Gastroesophageal sphincter (tissue), 4 donors: ENCODE data around the gene CSMD2. TPM values are rescaled to one million over a fixed set of nuclear protein-coding genes. Genes with fewer than 3 reads are reported as not detected.

ENCODE experiments used
- ATAC-seq: fragments of 150-250 bp; one replicate; pipeline ENCODE4 v1.9.1; 2016; ENCODE audit warnings: mild to moderate bottlenecking, moderate library complexity
- H3K27ac ChIP-seq, 4 donors: fragments of 200-600 bp; sonication (generic) in 3 of 4; 1 replicate in 3 of 4; 2 replicates in 1 of 4; pipeline ENCODE4 v1.5.1; 2016 to 2019
- H3K27me3 ChIP-seq: fragments of 200-600 bp; sonication (generic); one replicate; pipeline ENCODE4 v1.5.1; 2019
- H3K36me3 ChIP-seq, 2 donors: fragments of 200-600 bp; sonication (generic); one replicate each; pipeline ENCODE4 v1.5.1; 2019; ENCODE audit warnings: control low read depth in 1 of 2
- H3K4me1 ChIP-seq, 3 donors: fragments of 200-600 bp; sonication (generic); 1 replicate in 2 of 3; 2 replicates in 1 of 3; pipeline ENCODE4 v1.5.1; 2016 to 2019; ENCODE audit warnings: control low read depth in 2 of 3
- H3K4me3 ChIP-seq, 2 donors: fragments of 200-600 bp; sonication (generic); one replicate each; pipeline ENCODE4 v1.5.1; 2019; ENCODE audit warnings: mild to moderate bottlenecking in 1 of 2, moderate library complexity in 1 of 2
- H3K9me3 ChIP-seq, 3 donors: fragments of 200-600 bp; sonication (generic); one replicate each; pipeline ENCODE4 v1.5.1; 2017 to 2019; ENCODE audit warnings: control low read depth in 2 of 3
- CTCF ChIP-seq, 4 experiments: fragments of 200-600 bp in 2 of 4; fragments of 450-650 bp in 2 of 4; sonication (generic) in 1 of 4; IDR thresholded peaks; one replicate each; pipeline ENCODE4 v1.5.1; 2017 to 2019; ENCODE audit warnings: antibody characterized with exemption in 4 of 4, mild to moderate bottlenecking in 2 of 4, moderate library complexity in 2 of 4
- EP300 ChIP-seq: sonication (generic); formaldehyde crosslinking; IDR thresholded peaks from one replicate; pipeline ENCODE4 v1.6.1; 2017; ENCODE audit warnings: antibody characterized with exemption, mild to moderate bottlenecking
- POLR2A ChIP-seq, 2 donors: fragments of 450-650 bp; IDR thresholded peaks; one replicate each; pipeline ENCODE4 v1.6.1; 2017; ENCODE audit warnings: antibody characterized with exemption in 2 of 2, mild to moderate bottlenecking in 2 of 2, moderate library complexity in 1 of 2
- POLR2AphosphoS5 ChIP-seq: sonication (generic); formaldehyde crosslinking; IDR thresholded peaks from one replicate; pipeline ENCODE4 v1.6.1; 2017; ENCODE audit warnings: antibody characterized with exemption
- WGBS, 2 donors: methylation state at CpG; one replicate each; pipeline ENCODE4 v1.1.5; 2018; ENCODE audit warnings: low coverage in 1 of 2; 5-methylcytosine and 5-hydroxymethylcytosine counted together
- total RNA-seq, 4 donors: library from RNA; depleted of rRNA; stranded (reverse); fragments of >200 nt; gene quantifications; one replicate each; pipeline ENCODE4 v1.1.0, GENCODE V29; 2016

CSMD2 gene
- total RNA-seq, 4 donors from 2014 or later, result 0.22 to 2.5 (median 0.37) TPM

- peaks cover 33% of the 10 kb centered on the region for H3K27me3 ChIP-seq
- no peaks in the 10 kb centered on the region for H3K36me3 ChIP-seq
- no peaks in the 10 kb centered on the region for H3K4me1 ChIP-seq
- H3K4me3 ChIP-seq, result no peak overlapping the region
- no peaks in the 10 kb centered on the region for H3K9me3 ChIP-seq
- TF ChIP-seq POLR2A (IDR thresholded peaks at IDR 0.05), result no peak
- TF ChIP-seq POLR2AphosphoS5, result no peak
- TF ChIP-seq CTCF (IDR thresholded peaks at IDR 0.05), result no peak
- no peak for TF ChIP-seq EP300
- 88% methylated on average over 5 of the region's 35 CpGs; no CpG with 5 or more reads in 1 of the 2 donors for WGBS, 2 donors
- ATAC-seq, result no peak
- no peak overlapping the region for H3K27ac ChIP-seq
Measured at GRCh38 chr1:33624991-33625870, 539.8 kb downstream of the CSMD2 start.

- Histone ChIP-seq H3K27me3 (peaks cover 28% of the 10 kb centered on the region), H3K27ac (no peak overlapping the region), H3K4me3 (no peak overlapping the region), H3K36me3 (no peaks in the 10 kb centered on the region), H3K9me3 (no peaks in the 10 kb centered on the region), H3K4me1 (no peaks in the 10 kb centered on the region)
- TF ChIP-seq POLR2A (IDR thresholded peaks at IDR 0.05) (no peak), CTCF (IDR thresholded peaks at IDR 0.05) (no peak), POLR2AphosphoS5 (no peak), EP300 (no peak)
- WGBS, 2 donors, result 84 to 91% methylated on average over 4 to 5 of the region's 25 CpGs
- ATAC-seq, result no peak
Measured at GRCh38 chr1:33624261-33624990, 540.6 kb downstream of the CSMD2 start.

- Histone ChIP-seq H3K4me3 (no peak overlapping the region), H3K9me3 (no peaks in the 10 kb centered on the region), H3K27ac (no peak overlapping the region), H3K4me1 (no peaks in the 10 kb centered on the region), H3K27me3 (peaks cover 26% of the 10 kb centered on the region), H3K36me3 (no peaks in the 10 kb centered on the region)
- 84% methylated on average over 4 of the region's 4 CpGs; no CpG with 5 or more reads in 1 of the 2 donors for WGBS, 2 donors
- no peak for TF ChIP-seq POLR2AphosphoS5
- TF ChIP-seq POLR2A (IDR thresholded peaks at IDR 0.05), result no peak
- no peak for TF ChIP-seq CTCF (IDR thresholded peaks at IDR 0.05)
- TF ChIP-seq EP300, result no peak
- no peak for ATAC-seq
Measured at GRCh38 chr1:33623811-33624210, 541.2 kb downstream of the CSMD2 start.

GRCh38 chr1:33622757-33623156 is 542.3 kb downstream of the CSMD2 start:
- WGBS, 2 donors, result 86 to 100% methylated on average over 1 of the region's 1 CpG
- H3K36me3 ChIP-seq, result no peaks in the 10 kb centered on the region
- TF ChIP-seq CTCF (IDR thresholded peaks at IDR 0.05) (no peak), POLR2A (IDR thresholded peaks at IDR 0.05) (no peak), EP300 (no peak), POLR2AphosphoS5 (no peak)
- peaks cover 22% of the 10 kb centered on the region for H3K27me3 ChIP-seq
- H3K9me3 ChIP-seq, result no peaks in the 10 kb centered on the region
- H3K27ac ChIP-seq, result no peak overlapping the region
- no peaks in the 10 kb centered on the region for H3K4me1 ChIP-seq
- no peak overlapping the region for H3K4me3 ChIP-seq
- no peak for ATAC-seq
